HEK293T (cell line): Measurements from ENCODE around the gene RARS2.
"Not testable (repeated sequence)": the region's sequence is repeated elsewhere in the genome, so short reads cannot be mapped to it uniquely, and the experiment has no call there.

Experiments
- CTCF ChIA-PET: fragments of 350-600 bp; formaldehyde crosslinking; extraction: SDS; loops from one replicate; lab custom pipeline; 2021; ENCODE audit warnings: antibody characterized with exemption, inconsistent platforms; lab: Yijun Ruan, JAX
- POLR2A ChIA-PET: fragments of 350-600 bp; formaldehyde crosslinking; extraction: SDS; loops from one replicate; lab custom pipeline; 2020; ENCODE audit warnings: antibody characterized with exemption, inconsistent platforms; lab: Yijun Ruan, JAX
- DNase-seq: peaks from one replicate; pipeline ENCODE4 v3.0.0; 2012; ENCODE audit warnings: mixed read lengths; ENCODE audit errors: extremely low spot score
- ARNT ChIP-seq: fragments of 450-650 bp; IDR thresholded peaks from 2 replicates; pipeline ENCODE4 v1.6.1; 2017; ENCODE audit warnings: mild to moderate bottlenecking
- BHLHE40 ChIP-seq: fragments of 450-650 bp; IDR thresholded peaks from 2 replicates; pipeline ENCODE4 v1.6.1; 2016; ENCODE audit warnings: mild to moderate bottlenecking, moderate library complexity, borderline replicate concordance
- CTBP1 ChIP-seq: fragments of 450-650 bp; IDR thresholded peaks from 2 replicates; pipeline ENCODE4 v1.6.1; 2016; ENCODE audit warnings: borderline replicate concordance
- ELF4 ChIP-seq: fragments of 450-650 bp; IDR thresholded peaks from 2 replicates; pipeline ENCODE4 v1.6.1; 2017; ENCODE audit warnings: antibody characterized with exemption
- FOXA1 ChIP-seq: fragments of 450-650 bp; IDR thresholded peaks from 2 replicates; pipeline ENCODE4 v1.6.1; 2016; ENCODE audit warnings: mild to moderate bottlenecking
- FOXK2 ChIP-seq: fragments of 450-650 bp; IDR thresholded peaks from 2 replicates; pipeline ENCODE4 v1.6.1; 2016; ENCODE audit warnings: mild to moderate bottlenecking
- FOXM1 ChIP-seq: fragments of 450-650 bp; IDR thresholded peaks from 2 replicates; pipeline ENCODE4 v1.6.1; 2017; ENCODE audit warnings: mild to moderate bottlenecking, borderline replicate concordance
- HDGF ChIP-seq: fragments of 450-650 bp; IDR thresholded peaks from 2 replicates; pipeline ENCODE4 v1.6.1; 2017; ENCODE audit warnings: antibody characterized with exemption, borderline replicate concordance
- L3MBTL2 ChIP-seq: fragments of 450-650 bp; conservative IDR thresholded peaks from 2 replicates; pipeline ENCODE4 v1.6.1; 2016; ENCODE audit warnings: mild to moderate bottlenecking
- LEF1 ChIP-seq: fragments of 450-650 bp; IDR thresholded peaks from 2 replicates; pipeline ENCODE4 v1.6.1; 2017; ENCODE audit warnings: mild to moderate bottlenecking, borderline replicate concordance
- NFRKB ChIP-seq: fragments of 450-650 bp; IDR thresholded peaks from 2 replicates; pipeline ENCODE4 v1.6.1; 2016; ENCODE audit warnings: mild to moderate bottlenecking, moderate library complexity
- PKNOX1 ChIP-seq: fragments of 450-650 bp; IDR thresholded peaks from 2 replicates; pipeline ENCODE4 v1.6.1; 2016
- SP1 ChIP-seq: fragments of 450-650 bp; IDR thresholded peaks from 2 replicates; pipeline ENCODE4 v1.6.1; 2017
- SUZ12 ChIP-seq: fragments of 450-650 bp; IDR thresholded peaks from 2 replicates; pipeline ENCODE4 v1.6.1; 2016; ENCODE audit warnings: mild to moderate bottlenecking
- TARDBP ChIP-seq: fragments of 450-650 bp; IDR thresholded peaks from 2 replicates; pipeline ENCODE4 v1.6.1; 2016
- ZNF384 ChIP-seq: fragments of 450-650 bp; IDR thresholded peaks from 2 replicates; pipeline ENCODE4 v1.6.1; 2016

RARS2 gene

DNA sequence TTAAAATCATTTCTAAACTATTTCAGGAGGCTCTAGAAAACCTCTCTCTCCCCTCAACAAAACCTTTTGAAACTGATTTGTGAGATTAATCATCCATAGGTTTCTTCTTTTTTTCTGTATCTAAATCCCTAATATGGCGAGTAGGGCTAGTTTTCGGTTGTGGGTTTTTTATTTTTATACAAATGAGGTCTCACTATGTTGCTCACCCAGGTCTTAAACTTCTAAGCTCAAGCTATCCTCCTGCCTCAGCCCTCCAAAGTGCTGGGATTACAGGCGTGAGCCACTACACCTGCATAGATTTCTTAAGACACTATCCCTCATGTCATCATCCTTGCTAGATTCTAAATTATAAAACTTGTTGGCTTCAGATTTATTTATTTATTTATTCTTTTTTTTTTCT lies 44.1 kb upstream of the RARS2 start:
- ChIA-PET POLR2A (no interaction called here), CTCF (no interaction called here)
- DNase-seq = no peak
- TF ChIP-seq SUZ12 (no peak), L3MBTL2 (no peak), HDGF (no peak), PKNOX1 (no peak), ARNT (no peak), LEF1 (no peak)

DNA sequence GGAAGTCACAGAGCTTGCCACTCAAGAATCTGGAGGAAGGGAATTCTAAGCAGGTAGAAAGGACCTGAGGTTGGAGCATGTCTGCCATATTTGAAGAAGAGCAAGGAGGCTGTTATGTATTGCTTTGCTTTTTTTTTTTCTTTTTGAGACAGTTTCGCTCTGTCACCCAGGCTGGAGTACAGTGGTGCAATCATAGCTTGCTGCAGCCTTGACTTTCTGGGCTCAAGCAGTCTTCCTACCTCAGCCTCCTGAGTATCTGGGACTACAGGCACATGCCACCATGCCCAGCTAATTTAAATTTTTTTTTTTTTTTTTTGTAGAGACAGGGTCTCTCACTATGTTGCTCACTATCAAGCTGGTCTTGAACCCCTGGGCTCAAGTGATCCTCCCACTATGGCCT lies 41.0 kb upstream of the RARS2 start:
- DNase-seq = no peak
- TF ChIP-seq ELF4 (no peak), SP1 (no peak), HDGF (no peak), ARNT (no peak), L3MBTL2 (no peak), NFRKB (no peak), FOXM1 (no peak), FOXK2 (no peak), FOXA1 (no peak), TARDBP (no peak)
- ChIA-PET CTCF (no interaction called here), POLR2A (no interaction called here)

GRCh38 chr6:87628881-87629280 lies 39.1 kb upstream of the RARS2 start:
- CTCF ChIA-PET = no interaction called here
- no peak for TF ChIP-seq ELF4
- no peak for TF ChIP-seq FOXA1
- no peak for TF ChIP-seq CTBP1
- TF ChIP-seq L3MBTL2 = no peak
- no peak for TF ChIP-seq NFRKB
- no peak for TF ChIP-seq ARNT
- TF ChIP-seq HDGF = no peak
- no peak for TF ChIP-seq SUZ12
- TF ChIP-seq BHLHE40 = no peak
- TF ChIP-seq ZNF384 = no peak
- no peak for TF ChIP-seq TARDBP
- no peak for TF ChIP-seq FOXM1
- no peak for TF ChIP-seq SP1
- no peak for TF ChIP-seq FOXK2
- TF ChIP-seq PKNOX1 = no peak
- TF ChIP-seq LEF1 = no peak
- DNase-seq = no peak
- POLR2A ChIA-PET = no interaction called here

- CTCF ChIA-PET = no interaction called here
- POLR2A ChIA-PET = no interaction called here
These were observed 38.6 kb upstream of the RARS2 start for GRCh38 chr6:87628424-87628823.

DNA sequence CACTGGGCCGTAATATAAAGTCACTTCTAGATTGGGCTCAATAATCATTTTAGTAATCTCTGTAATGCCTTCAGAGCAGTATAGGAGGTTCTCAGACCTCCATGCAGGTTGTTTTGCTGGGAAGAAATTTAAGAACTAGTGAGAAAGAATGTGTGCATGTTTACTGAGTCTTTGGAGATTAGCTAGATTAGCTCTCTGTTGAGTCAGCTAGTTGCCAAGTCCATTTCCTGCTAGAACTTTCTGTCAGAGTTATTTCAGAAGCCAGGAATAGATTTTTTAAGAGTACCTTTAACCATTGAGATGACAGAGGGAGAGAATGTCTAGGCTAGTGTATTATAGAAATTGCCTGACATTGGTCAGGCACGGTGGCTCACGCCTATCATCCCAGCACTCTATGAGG lies 33.5 kb upstream of the RARS2 start:
- ChIA-PET CTCF (no interaction called here), POLR2A (no interaction called here)
- no peak for DNase-seq
- TF ChIP-seq BHLHE40 (no peak), FOXK2 (no peak), CTBP1 (no peak), ARNT (no peak), NFRKB (no peak), FOXA1 (no peak), ELF4 (no peak), ZNF384 (no peak), L3MBTL2 (no peak), TARDBP (no peak), PKNOX1 (no peak), HDGF (no peak), FOXM1 (no peak)

More at GRCh38 chr6:87628424-87628823, 38.6 kb upstream of the RARS2 start:
- no peak for TF ChIP-seq FOXK2
- no peak for TF ChIP-seq HDGF
- no peak for TF ChIP-seq SUZ12
- DNase-seq = no peak

- no peak for TF ChIP-seq FOXM1
- TF ChIP-seq ARNT = no peak
- no peak for TF ChIP-seq ELF4
- no peak for TF ChIP-seq HDGF
- ChIA-PET POLR2A (no interaction called here), CTCF (no interaction called here)
- no peak for DNase-seq
These were observed 28.7 kb upstream of the RARS2 start for GRCh38 chr6:87618531-87618930.

GRCh38 chr6:87617405-87617804 lies 27.6 kb upstream of the RARS2 start:
- POLR2A ChIA-PET = no interaction called here
- CTCF ChIA-PET = interaction anchor here (0.6 kb wide), 1 partner anchor 9 kb away, joined by 3 read pairs; no protein-coding TSS in a partner anchor

GRCh38 chr6:87613018-87613417 lies 23.2 kb upstream of the RARS2 start:
- POLR2A ChIA-PET, CTCF ChIA-PET, DNase-seq: not testable (repeated sequence)

More at GRCh38 chr6:87617405-87617804, 27.6 kb upstream of the RARS2 start:
- TF ChIP-seq NFRKB = no peak
- DNase-seq = no peak
